Pancreas (tissue), 10 donors: ENCODE results near the gene HPSE. TPM values are rescaled to one million over a fixed set of nuclear protein-coding genes. Genes with fewer than 3 reads are reported as not detected.
"Not testable (repeated sequence)": the region's sequence is repeated elsewhere in the genome, so short reads cannot be mapped to it uniquely, and the experiment has no call there.

ENCODE experiments used
- ATAC-seq, 4 donors: fragments of 200-7000 bp; cut with Tn5 transposase; one replicate each; pipeline versions ENCODE4 v1.8.0 to v1.9.1; 2020; ENCODE audit warnings: mild to moderate bottlenecking in 4 of 4, moderate library complexity in 4 of 4
- DNase-seq, 6 donors: peaks; one replicate each; pipeline ENCODE4 v3.0.0-alpha.2; 2020
- FAIRE-seq: peaks from 2 replicates; lab custom pipeline; 2012; peaks lifted over from hg19 to GRCh38; lab: Jason Lieb, UNC
- H3K27ac ChIP-seq, 4 donors: fragments of 200-600 bp; sonication (generic); 1 replicate in 3 of 4; 2 replicates in 1 of 4; pipeline versions ENCODE4 v1.5.0 to v1.8.0; 2020
- H3K27me3 ChIP-seq, 4 donors: fragments of 200-600 bp; one replicate each; pipeline ENCODE4 v1.8.0; 2021
- H3K36me3 ChIP-seq, 3 donors: fragments of 200-600 bp; sonication (generic) in 1 of 3; one replicate each; pipeline versions ENCODE4 v1.5.0 to v1.8.0; 2020 to 2021
- H3K4me1 ChIP-seq, 3 donors: fragments of 200-600 bp; one replicate each; pipeline ENCODE4 v1.8.0; 2021
- H3K4me3 ChIP-seq, 4 donors: fragments of 200-600 bp; sonication (generic) in 2 of 4; one replicate each; pipeline versions ENCODE4 v1.5.0 to v1.8.0; 2020 to 2021
- H3K9me3 ChIP-seq, 4 donors: fragments of 200-600 bp; one replicate each; pipeline ENCODE4 v1.8.0; 2021
- WGBS, 2 donors: extraction: QIAGEN DNeasy Blood & Tissue Kit; methylation state at CpG; one replicate each; pipeline ENCODE4 v1.1.7; 2013; 5-methylcytosine and 5-hydroxymethylcytosine counted together
- intact Hi-C, 3 donors: fragments of 100-400 bp; cut with DNase I; formaldehyde crosslinking; loops; one replicate each; pipeline versions ENCODE4 v1.11.1 to v1.14.2; 2022
- polyA plus RNA-seq, 2 donors: library from polyadenylated mRNA; stranded (reverse); fragments of 200-250 nt; gene quantifications; one replicate each; pipeline ENCODE4 v1.2.3, GENCODE V29; 2013
- total RNA-seq, 6 donors: library from RNA; stranded (reverse); fragmentation: NEBNext Ultra II Directional in 4 of 6; extraction: Animal tissue kit (Norgen Biotek cat#: 25700) in 4 of 6; gene quantifications; one replicate each; pipeline versions ENCODE4 v1.2.1 to v1.2.4, GENCODE V29; 2021 to 2023
- TF ChIP-seq, protein P1 (sequence below), 4 donors: fragments of 200-600 bp; sonication (generic) in 3 of 4; IDR thresholded peaks; one replicate each; pipeline versions ENCODE4 v1.5.0 to v1.8.0; 2021; ENCODE audit warnings: antibody characterized with exemption in 4 of 4
- donor health status: healthy with polysubstance abuse.
- donor health status: DM: no; HTN: no; CAD: no; lungs with moderate emphysema.
- donor health status: DM: no; HTN: no; CAD: no.
- donor health status: control.
- donor health status: control.
- donor health status: Bipolar disorder and iron deficiency.
- donor health status: DM: yes; HTN: yes; CAD: no.
- donor health status: DM: no; HTN: no; CAD: no.
- donor health status: DM: no; HTN: no; CAD: no.
- donor health status: DM: yes; HTN: yes; CAD: no.

The HPSE gene
- total and polyA plus RNA-seq, 8 donors: 0.12 to 2.5 (median 0.70) TPM

DNA sequence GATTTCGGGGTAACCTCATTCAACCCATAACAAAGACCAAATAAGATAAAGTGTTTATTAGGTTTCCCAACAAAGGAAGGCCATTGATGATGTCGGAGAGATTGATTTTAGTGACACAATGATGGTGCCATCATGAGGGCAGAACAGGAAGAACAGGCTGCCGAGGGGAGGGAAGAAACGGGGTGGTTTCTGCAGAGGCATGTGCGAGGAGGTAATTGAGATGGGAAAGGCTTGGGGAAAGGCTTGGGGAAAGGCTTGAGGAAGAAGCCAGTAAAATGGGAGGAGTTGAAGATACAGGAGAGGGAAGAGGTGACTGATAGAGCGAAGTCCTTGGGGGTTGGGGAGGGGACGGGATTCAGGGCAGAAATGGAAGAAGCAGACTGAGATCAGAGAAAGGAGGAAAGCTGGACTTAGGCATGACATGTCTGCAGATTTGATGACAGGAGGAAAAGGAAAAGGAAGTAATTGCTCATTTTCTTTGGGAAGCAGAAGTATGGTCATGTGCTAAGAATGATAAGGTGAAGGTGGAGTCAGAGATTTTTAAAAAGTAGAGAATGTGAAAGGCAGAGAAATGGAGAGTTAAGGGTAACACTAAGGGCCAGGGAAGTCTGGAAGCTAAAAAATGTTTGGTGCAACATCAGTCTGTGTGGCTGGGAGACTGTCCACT, 6.0 kb downstream of the HPSE start:
- H3K36me3 ChIP-seq: no peaks in the 10 kb centered on the region
- intact Hi-C loops: no loop called here
- ATAC-seq: no peak

DNA sequence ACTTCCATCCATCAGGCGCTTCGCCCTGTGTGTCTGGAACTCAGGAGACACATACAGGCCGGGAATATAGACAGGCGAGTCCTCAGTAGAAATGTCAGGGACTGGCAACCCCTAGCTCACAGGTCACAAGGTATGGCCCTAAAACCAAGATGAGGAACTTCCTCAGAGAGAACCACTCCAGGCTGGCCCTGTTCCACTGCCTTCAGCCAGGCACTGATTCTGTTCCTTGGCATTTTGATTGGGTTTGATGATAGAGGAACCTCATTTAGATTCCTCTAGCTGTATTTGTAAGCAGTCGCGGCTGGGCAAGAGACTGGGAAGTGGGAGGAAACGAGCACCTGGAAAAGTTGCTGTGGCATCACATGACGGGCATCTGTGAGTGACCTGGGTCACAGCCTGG, 8.1 kb downstream of the HPSE start:
- no peak for FAIRE-seq
- peak in 1 of 4 donors; percentile 40 for ATAC-seq

More for the DNA sequence above, 6.0 kb downstream of the HPSE start:
- Histone ChIP-seq H3K27me3 (no peaks in the 10 kb centered on the region), H3K4me3 (no peak overlapping the region), H3K4me1 (no peaks in the 10 kb centered on the region), H3K9me3 (no peaks in the 10 kb centered on the region), H3K27ac (no peak overlapping the region)
- TF ChIP-seq, protein P1, sequence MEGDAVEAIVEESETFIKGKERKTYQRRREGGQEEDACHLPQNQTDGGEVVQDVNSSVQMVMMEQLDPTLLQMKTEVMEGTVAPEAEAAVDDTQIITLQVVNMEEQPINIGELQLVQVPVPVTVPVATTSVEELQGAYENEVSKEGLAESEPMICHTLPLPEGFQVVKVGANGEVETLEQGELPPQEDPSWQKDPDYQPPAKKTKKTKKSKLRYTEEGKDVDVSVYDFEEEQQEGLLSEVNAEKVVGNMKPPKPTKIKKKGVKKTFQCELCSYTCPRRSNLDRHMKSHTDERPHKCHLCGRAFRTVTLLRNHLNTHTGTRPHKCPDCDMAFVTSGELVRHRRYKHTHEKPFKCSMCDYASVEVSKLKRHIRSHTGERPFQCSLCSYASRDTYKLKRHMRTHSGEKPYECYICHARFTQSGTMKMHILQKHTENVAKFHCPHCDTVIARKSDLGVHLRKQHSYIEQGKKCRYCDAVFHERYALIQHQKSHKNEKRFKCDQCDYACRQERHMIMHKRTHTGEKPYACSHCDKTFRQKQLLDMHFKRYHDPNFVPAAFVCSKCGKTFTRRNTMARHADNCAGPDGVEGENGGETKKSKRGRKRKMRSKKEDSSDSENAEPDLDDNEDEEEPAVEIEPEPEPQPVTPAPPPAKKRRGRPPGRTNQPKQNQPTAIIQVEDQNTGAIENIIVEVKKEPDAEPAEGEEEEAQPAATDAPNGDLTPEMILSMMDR (IDR thresholded peaks at IDR 0.05): no peak
- no peak for DNase-seq
- 66 to 74% methylated on average over 7 of the region's 7 CpGs for WGBS, 2 donors
- FAIRE-seq: no peak

DNA sequence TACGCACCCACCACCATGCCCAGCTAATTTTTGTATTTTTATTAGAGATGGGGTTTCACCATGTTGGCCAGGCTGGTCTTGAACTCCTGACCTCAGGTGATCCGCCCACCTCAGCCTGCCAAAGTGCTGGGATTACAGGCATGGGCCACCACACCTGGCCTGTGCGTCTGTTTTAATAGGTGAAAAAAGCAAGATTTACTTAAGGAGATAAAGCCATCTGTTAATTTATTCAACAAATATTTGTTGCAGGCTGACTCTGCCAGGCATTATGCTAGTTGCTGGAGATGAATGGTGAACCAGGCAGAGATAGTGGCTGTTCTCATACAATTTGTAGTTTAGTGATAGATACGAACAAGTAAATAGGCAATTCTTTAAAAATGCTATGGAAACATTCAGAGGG, 9.3 kb downstream of the HPSE start:
- ATAC-seq: peak; percentile 47 to 88 (median 74)
- H3K9me3 ChIP-seq, FAIRE-seq, H3K4me3 ChIP-seq, H3K4me1 ChIP-seq, H3K36me3 ChIP-seq, intact Hi-C loops, H3K27ac ChIP-seq, H3K27me3 ChIP-seq: not testable (repeated sequence)
- WGBS, 2 donors: 44% methylated on average over 4 of the region's 4 CpGs
- peak in 1 of 6 donors; percentile 20 for DNase-seq

More for the DNA sequence above, 8.1 kb downstream of the HPSE start:
- no peak for DNase-seq
- WGBS, 2 donors: 57 to 62% methylated on average over 8 of the region's 8 CpGs
- intact Hi-C loops: no loop called here
- H3K27ac ChIP-seq: no peak overlapping the region
- H3K36me3 ChIP-seq: no peaks in the 10 kb centered on the region
- no peak overlapping the region for H3K4me3 ChIP-seq
- H3K4me1 ChIP-seq: no peaks in the 10 kb centered on the region
- TF ChIP-seq, protein P1 (IDR thresholded peaks at IDR 0.05): no peak
- H3K27me3 ChIP-seq: no peaks in the 10 kb centered on the region
- H3K9me3 ChIP-seq: no peaks in the 10 kb centered on the region

DNA sequence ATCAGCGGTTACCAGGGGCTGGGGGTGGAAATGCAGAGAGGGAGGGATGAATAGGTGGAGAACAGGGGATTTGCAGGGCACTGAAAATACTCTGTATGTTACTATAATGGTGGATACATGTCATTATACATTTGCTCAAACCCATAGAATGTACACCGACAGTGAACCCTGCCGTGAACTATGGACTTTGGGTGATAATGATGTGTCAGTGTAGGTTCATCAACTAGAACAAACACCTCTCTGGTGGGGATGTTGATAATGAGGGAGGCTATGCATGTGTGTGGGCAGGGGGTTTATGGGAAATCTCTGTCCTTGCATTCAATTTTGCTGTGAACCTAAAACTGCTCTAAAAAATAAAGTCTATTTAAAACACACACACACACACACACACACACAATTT, 11.5 kb downstream of the HPSE start:
- intact Hi-C loops: no loop called here
- 78 to 79% methylated on average over 3 of the region's 3 CpGs for WGBS, 2 donors
- DNase-seq (no peak), FAIRE-seq (no peak), ATAC-seq (no peak)
- Histone ChIP-seq H3K27ac (no peak overlapping the region), H3K4me1 (no peaks in the 10 kb centered on the region), H3K36me3 (no peaks in the 10 kb centered on the region), H3K27me3 (no peaks in the 10 kb centered on the region), H3K9me3 (no peaks in the 10 kb centered on the region), H3K4me3 (no peak overlapping the region)
- TF ChIP-seq, protein P1 (IDR thresholded peaks at IDR 0.05): no peak

DNA sequence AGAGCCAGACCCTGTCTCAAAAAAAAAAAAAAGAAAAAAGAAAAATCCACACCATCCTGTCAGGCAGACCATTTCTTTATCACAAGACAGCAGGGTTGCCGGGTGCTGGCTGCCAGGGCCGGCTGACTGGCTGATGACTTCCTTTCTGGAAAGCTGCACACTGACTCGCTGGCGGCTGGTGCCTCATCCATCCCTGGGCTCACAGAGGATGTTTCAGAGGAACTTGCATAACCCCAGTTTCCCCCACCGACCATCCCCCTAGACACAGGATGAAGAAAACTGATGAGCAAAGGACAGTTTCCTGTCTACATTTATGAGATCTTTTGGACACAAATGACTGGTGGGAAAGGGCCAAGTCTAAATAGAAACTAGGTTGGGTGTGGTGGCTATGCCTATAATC, 14.1 kb downstream of the HPSE start:
- Histone ChIP-seq H3K27me3 (no peaks in the 10 kb centered on the region), H3K4me3 (no peak overlapping the region), H3K4me1 (no peaks in the 10 kb centered on the region), H3K36me3 (no peaks in the 10 kb centered on the region), H3K27ac (peak overlapping the region in 1 of 4 donors; percentile 8), H3K9me3 (no peaks in the 10 kb centered on the region)
- 74 to 89% methylated on average over 5 of the region's 5 CpGs for WGBS, 2 donors
- ATAC-seq: peak in 2 of 4 donors; percentile 76
- TF ChIP-seq, protein P1 (IDR thresholded peaks at IDR 0.05): no peak
- DNase-seq: peak in 2 of 6 donors; percentile 25 to 56
- no peak for FAIRE-seq
- intact Hi-C loops: no loop called here
